Bronchial epithelial cell (primary cell): ENCODE data around the gene ST13. TPM values are rescaled to one million over a fixed set of nuclear protein-coding genes. Genes with fewer than 3 reads are reported as not detected.
"Not testable (repeated sequence)": the region's sequence is repeated elsewhere in the genome, so short reads cannot be mapped to it uniquely, and the experiment has no call there.

Source experiments
- DNase-seq: peaks from one replicate; pipeline ENCODE4 v3.0.0-alpha.2; 2010; ENCODE audit warnings: low read depth
- FAIRE-seq: peaks from 2 replicates; lab custom pipeline; 2011; peaks lifted over from hg19 to GRCh38; lab: Jason Lieb, UNC
- H3K27me3 ChIP-seq: 2 replicates; pipeline ENCODE4 v1.5.1; 2011; ENCODE audit warnings: low read length; ENCODE audit not compliant: control insufficient read depth, insufficient read depth
- H3K36me3 ChIP-seq: 2 replicates; pipeline ENCODE4 v1.5.1; 2011; ENCODE audit warnings: low read length; ENCODE audit not compliant: control insufficient read depth, insufficient read depth
- H3K4me3 ChIP-seq: 2 replicates; pipeline ENCODE4 v1.5.1; 2011; ENCODE audit warnings: mild to moderate bottlenecking, low read depth, low read length, control low read depth
- total RNA-seq: library from RNA; depleted of rRNA; stranded (reverse); fragments of >200 nt; gene quantifications from 2 replicates; pipeline ENCODE4 v1.2.1, GENCODE V29; 2014
- TF ChIP-seq, protein P1 (sequence below): IDR thresholded peaks from 2 replicates; pipeline ENCODE4 v1.5.1; 2011; ENCODE audit warnings: mild to moderate bottlenecking, moderate library complexity, low read length, control low read depth, inconsistent platforms; ENCODE audit not compliant: insufficient read depth, severe bottlenecking

ST13 gene
- total RNA-seq, 1 donor from 2014 or later: 194 TPM

DNA sequence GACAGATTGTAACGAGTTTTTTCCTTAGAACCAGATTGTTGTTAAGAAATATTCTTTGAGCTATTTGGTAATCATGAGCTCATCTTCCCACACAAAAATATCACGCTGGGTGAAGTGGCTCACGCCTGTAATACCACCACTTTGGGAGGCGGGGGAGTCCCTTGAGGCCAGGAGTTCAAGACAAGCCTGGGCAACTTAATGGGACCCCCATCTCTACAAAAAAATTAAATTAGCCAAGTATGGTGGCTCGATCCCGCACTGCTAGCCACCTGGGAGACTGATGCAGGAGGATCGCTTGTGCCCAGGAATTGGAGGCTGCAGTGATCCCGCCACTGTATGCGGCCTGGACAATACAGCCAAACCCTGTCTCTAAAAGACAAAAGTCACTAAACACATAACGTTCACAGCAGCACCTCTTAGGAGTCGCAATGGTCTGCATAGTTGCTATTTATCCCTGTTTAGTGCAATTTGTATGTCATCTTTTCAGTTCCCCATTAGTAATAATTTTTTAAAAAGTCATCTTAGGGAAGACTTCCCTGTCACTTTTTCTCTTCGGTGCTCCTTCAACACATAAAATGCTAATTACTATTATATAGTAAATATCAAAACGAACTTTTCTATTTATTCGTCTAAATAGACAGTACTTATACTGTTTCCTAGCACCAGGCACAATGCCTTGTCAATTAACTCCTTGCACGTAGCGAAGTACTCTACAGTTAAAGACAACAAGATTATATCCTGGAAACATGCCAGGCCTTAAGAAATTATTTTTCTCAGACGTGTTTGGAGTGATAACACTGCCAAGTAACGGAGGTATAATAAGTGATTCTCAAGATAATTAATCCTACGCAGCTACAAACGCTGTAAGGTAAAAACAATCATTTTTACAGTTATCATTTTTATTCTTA is 1.1 kb downstream of the ST13 start:
- FAIRE-seq: no peak
- DNase-seq: peak; percentile 26
- TF ChIP-seq, protein P1, sequence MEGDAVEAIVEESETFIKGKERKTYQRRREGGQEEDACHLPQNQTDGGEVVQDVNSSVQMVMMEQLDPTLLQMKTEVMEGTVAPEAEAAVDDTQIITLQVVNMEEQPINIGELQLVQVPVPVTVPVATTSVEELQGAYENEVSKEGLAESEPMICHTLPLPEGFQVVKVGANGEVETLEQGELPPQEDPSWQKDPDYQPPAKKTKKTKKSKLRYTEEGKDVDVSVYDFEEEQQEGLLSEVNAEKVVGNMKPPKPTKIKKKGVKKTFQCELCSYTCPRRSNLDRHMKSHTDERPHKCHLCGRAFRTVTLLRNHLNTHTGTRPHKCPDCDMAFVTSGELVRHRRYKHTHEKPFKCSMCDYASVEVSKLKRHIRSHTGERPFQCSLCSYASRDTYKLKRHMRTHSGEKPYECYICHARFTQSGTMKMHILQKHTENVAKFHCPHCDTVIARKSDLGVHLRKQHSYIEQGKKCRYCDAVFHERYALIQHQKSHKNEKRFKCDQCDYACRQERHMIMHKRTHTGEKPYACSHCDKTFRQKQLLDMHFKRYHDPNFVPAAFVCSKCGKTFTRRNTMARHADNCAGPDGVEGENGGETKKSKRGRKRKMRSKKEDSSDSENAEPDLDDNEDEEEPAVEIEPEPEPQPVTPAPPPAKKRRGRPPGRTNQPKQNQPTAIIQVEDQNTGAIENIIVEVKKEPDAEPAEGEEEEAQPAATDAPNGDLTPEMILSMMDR: no peak
- peak overlapping the region; percentile 79 for H3K4me3 ChIP-seq
- no peaks in the 10 kb centered on the region for H3K36me3 ChIP-seq
- no peaks in the 10 kb centered on the region for H3K27me3 ChIP-seq

DNA sequence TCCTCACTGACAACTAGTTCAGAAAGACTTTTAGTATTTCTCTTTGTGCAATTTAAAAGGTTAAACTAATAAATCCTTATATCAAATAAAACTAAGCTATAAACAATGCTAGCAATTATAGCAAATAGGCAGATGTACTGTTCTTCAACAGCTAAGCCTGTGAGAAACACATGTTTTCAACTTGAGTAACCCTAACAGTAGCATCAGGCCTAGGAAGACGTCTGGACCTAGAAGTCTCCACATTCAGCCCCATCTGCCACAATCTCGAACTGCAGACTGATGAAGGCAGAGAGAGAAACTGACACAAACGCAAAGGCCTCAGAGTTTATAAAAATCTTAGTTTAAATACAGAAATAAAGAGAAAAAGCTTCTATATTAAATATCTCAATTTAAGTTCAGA is 2.5 kb downstream of the ST13 start:
- FAIRE-seq: no peak
- DNase-seq: no peak
- TF ChIP-seq, protein P1: no peak
- H3K27me3 ChIP-seq: no peaks in the 10 kb centered on the region
- H3K36me3 ChIP-seq: no peaks in the 10 kb centered on the region
- H3K4me3 ChIP-seq: no peak overlapping the region

DNA sequence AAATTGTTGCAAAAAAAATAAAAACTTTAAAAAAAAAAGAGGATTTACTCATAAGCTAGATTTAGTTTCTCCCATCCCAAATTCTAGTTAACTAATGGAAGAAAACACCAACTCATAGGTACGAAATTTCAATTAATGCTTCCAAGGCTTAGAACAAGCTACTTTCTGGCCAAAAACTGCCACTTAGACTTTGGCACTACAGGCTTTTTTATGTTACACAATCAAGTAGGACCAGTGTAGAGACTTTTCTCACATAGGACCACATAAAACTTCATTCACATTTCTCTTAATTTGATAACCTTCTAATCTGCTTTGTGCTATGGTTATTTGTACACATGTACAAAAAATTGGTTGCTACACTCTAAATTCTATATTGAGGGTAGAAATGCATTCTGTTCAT is 3.1 kb downstream of the ST13 start:
- Histone ChIP-seq H3K4me3 (no peak overlapping the region), H3K27me3 (no peaks in the 10 kb centered on the region), H3K36me3 (no peaks in the 10 kb centered on the region)
- DNase-seq: no peak
- no peak for FAIRE-seq
- TF ChIP-seq, protein P1: no peak

DNA sequence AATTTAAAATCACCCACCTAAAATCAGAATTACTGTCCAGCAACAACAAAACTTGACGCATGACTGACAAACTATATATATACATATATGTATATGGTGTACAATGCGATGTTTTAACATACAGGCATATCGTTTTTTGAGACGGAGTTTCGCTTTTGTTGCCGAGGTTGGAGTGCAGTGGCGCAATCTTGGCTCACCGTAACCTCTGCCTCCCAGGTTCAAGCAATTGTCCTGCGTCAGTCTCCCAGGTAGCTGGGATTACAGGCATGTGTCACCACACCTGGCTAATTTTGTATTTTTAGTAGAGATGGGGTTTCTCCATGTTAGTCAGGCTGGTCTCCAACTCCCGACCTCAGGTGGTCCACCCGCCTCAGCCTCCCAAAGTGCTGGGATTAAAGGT is 10.6 kb downstream of the ST13 start:
- DNase-seq, H3K36me3 ChIP-seq, H3K4me3 ChIP-seq, H3K27me3 ChIP-seq, FAIRE-seq: not testable (repeated sequence)

DNA sequence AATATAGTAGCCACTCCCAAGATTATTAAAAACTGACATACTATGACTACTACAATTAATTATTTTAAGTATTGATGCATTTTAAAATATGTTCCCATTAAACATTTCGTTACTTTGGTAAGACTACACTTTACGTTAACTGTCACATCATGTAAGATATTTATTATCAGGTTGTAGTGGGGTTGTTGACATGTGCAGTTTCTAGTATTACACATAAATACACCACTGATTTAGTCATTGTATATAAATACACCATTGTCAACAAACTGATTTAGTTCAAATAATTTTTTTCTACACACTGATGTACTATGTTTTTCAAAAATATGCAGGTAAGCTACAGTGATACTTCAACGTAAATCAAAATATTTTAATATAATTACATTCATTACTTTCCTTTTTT is 11.5 kb downstream of the ST13 start:
- Histone ChIP-seq H3K27me3 (no peaks in the 10 kb centered on the region), H3K4me3 (no peak overlapping the region), H3K36me3 (peaks cover 1% of the 10 kb centered on the region)
- DNase-seq (no peak), FAIRE-seq (no peak)
- TF ChIP-seq, protein P1: no peak

DNA sequence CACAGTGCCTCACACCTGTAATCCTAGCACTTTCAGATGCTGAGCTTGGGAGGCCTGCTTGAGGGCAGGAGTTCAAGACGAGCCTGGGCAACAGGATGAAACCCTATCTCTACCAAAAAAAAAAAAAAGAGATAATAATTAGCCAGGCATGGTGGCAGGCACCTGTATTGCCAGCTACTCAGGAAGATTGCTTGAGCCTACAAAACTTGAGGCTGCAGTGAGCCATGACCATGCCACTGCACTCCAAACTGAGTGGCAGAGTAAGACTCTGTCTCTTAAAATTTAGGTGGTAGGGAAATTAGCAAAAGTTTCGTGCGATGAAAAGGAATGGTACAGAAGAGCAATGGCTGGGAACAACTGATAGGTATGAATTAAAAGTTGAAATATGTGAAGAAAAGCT is 18.0 kb downstream of the ST13 start:
- DNase-seq: no peak
- no peak for FAIRE-seq
- Histone ChIP-seq H3K36me3 (peaks cover 5% of the 10 kb centered on the region), H3K4me3 (no peak overlapping the region), H3K27me3 (no peaks in the 10 kb centered on the region)
- TF ChIP-seq, protein P1: no peak
